ENCODE data around the gene CNNM2.

The CNNM2 gene

GRCh38 chr10:103041391-103041790 lies 123.3 kb downstream of the CNNM2 start:
- Mint-ChIP-seq H3K27ac (no peak overlapping the region), H3K4me1 (no peaks in the 10 kb centered on the region), H3K27me3 (ENCODE audit: low read depth) (no peaks in the 10 kb centered on the region), H3K36me3 (ENCODE audit: low read depth) (no peaks in the 10 kb centered on the region), H3K4me3 (no peak overlapping the region), H3K9me3 (no peaks in the 10 kb centered on the region)
- no peak for TF ChIP-seq CTCF (IDR thresholded peaks at IDR 0.05; ENCODE audit: unreplicated experiment in 3 of 3)

- Mint-ChIP-seq H3K4me3 (no peak overlapping the region), H3K36me3 (ENCODE audit: low read depth) (no peaks in the 10 kb centered on the region), H3K4me1 (no peaks in the 10 kb centered on the region)
Observed at GRCh38 chr10:103042129-103042528, 124.0 kb downstream of the CNNM2 start.

DNA sequence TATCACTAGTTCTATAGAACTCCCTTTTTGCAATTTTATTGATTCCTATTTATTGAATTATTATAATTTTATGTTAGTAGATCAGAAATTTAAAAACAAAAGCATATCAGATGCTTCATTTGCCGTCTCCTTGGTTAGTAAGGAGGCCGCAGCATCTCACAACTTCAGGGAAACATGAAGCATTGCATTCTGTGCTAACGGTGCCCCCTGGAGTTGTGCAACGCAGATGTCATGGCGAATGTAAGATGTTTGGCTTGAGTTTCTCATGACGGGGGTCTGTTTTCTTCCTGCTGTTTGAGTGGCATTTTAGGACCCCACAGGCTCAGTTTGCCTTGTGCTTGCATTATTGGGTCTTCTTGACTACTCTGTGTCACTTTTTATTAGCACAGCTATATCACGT lies 124.8 kb downstream of the CNNM2 start:
- Mint-ChIP-seq H3K4me3 (no peak overlapping the region), H3K27ac (no peak overlapping the region), H3K9me3 (no peaks in the 10 kb centered on the region), H3K27me3 (ENCODE audit: low read depth) (no peaks in the 10 kb centered on the region), H3K36me3 (ENCODE audit: low read depth) (no peaks in the 10 kb centered on the region), H3K4me1 (no peaks in the 10 kb centered on the region)
- no peak for TF ChIP-seq CTCF (IDR thresholded peaks at IDR 0.05; ENCODE audit: unreplicated experiment in 3 of 3)

More at GRCh38 chr10:103042129-103042528, 124.0 kb downstream of the CNNM2 start:
- H3K27ac Mint-ChIP-seq = no peak overlapping the region
- no peaks in the 10 kb centered on the region for H3K9me3 Mint-ChIP-seq
- no peaks in the 10 kb centered on the region for H3K27me3 Mint-ChIP-seq (ENCODE audit: low read depth)
- no peak for TF ChIP-seq CTCF (IDR thresholded peaks at IDR 0.05; ENCODE audit: unreplicated experiment in 3 of 3)

- H3K9me3 Mint-ChIP-seq = no peaks in the 10 kb centered on the region
- H3K27ac Mint-ChIP-seq = peak overlapping the region in 1 of 3 experiments; percentile 22
- no peak for TF ChIP-seq CTCF (IDR thresholded peaks at IDR 0.05; ENCODE audit: unreplicated experiment in 3 of 3)
- H3K27me3 Mint-ChIP-seq (ENCODE audit: low read depth) = no peaks in the 10 kb centered on the region
- H3K36me3 Mint-ChIP-seq (ENCODE audit: low read depth) = no peaks in the 10 kb centered on the region
- H3K4me1 Mint-ChIP-seq = no peaks in the 10 kb centered on the region
- H3K4me3 Mint-ChIP-seq = no peak overlapping the region
Observed at GRCh38 chr10:103044942-103045489, 126.9 kb downstream of the CNNM2 start.

DNA sequence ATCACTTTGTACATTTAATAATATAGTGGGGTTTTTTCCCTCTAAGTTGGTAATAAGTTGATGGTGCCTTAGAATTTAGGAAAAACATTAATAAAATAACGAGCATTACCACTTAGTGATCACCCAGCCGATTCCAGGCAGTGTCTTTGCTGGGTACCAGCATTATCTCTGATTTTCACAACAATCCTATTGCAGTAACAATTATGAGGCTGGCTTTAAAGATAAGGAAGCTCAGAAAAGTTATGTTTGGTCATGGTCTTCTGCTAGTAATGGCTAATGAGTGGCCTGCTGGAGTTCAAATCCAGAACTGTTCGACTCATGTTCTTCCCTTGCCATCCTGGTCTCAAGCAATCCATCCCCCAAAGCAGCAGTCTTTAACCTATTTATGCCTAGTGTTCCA lies 127.9 kb downstream of the CNNM2 start:
- no peaks in the 10 kb centered on the region for H3K9me3 Mint-ChIP-seq
- no peak overlapping the region for H3K27ac Mint-ChIP-seq
- H3K4me3 Mint-ChIP-seq = no peak overlapping the region
- H3K36me3 Mint-ChIP-seq (ENCODE audit: low read depth) = no peaks in the 10 kb centered on the region
- H3K27me3 Mint-ChIP-seq (ENCODE audit: low read depth) = no peaks in the 10 kb centered on the region
- TF ChIP-seq CTCF (IDR thresholded peaks at IDR 0.05; ENCODE audit: unreplicated experiment in 3 of 3) = no peak
- H3K4me1 Mint-ChIP-seq = no peaks in the 10 kb centered on the region

GRCh38 chr10:103047381-103047780 lies 129.3 kb downstream of the CNNM2 start:
- Mint-ChIP-seq H3K9me3 (no peaks in the 10 kb centered on the region), H3K27me3 (ENCODE audit: low read depth) (no peaks in the 10 kb centered on the region), H3K36me3 (ENCODE audit: low read depth) (no peaks in the 10 kb centered on the region), H3K4me1 (no peaks in the 10 kb centered on the region), H3K27ac (no peak overlapping the region), H3K4me3 (no peak overlapping the region)
- no peak for TF ChIP-seq CTCF (IDR thresholded peaks at IDR 0.05; ENCODE audit: unreplicated experiment in 3 of 3)

Measured in nephron (organoid).